Suppressor macrophage (primary cell): Measurements from ENCODE around the gene KCNQ2.

ENCODE experiments used
- DNase-seq, 4 experiments: peaks; one replicate each; pipeline ENCODE4 v3.0.0-alpha.2; 2020 to 2022

Gene KCNQ2

GRCh38 chr20:63417097-63417737 lies 55.2 kb downstream of the KCNQ2 start:
- DNase-seq = no peak

- no peak for DNase-seq
Observed at GRCh38 chr20:63416631-63417030, 55.8 kb downstream of the KCNQ2 start.

GRCh38 chr20:63415647-63416391 lies 56.6 kb downstream of the KCNQ2 start:
- DNase-seq = no peak

GRCh38 chr20:63414720-63415430 lies 57.6 kb downstream of the KCNQ2 start:
- DNase-seq = no peak

- DNase-seq = no peak
Observed at GRCh38 chr20:63413963-63414684, 58.3 kb downstream of the KCNQ2 start.

- DNase-seq = no peak
Observed at GRCh38 chr20:63413323-63413722, 59.1 kb downstream of the KCNQ2 start.

- no peak for DNase-seq
Observed at GRCh38 chr20:63412889-63413288, 59.6 kb downstream of the KCNQ2 start.

GRCh38 chr20:63411898-63412631 lies 60.4 kb downstream of the KCNQ2 start:
- no peak for DNase-seq

GRCh38 chr20:63411151-63411897 lies 61.1 kb downstream of the KCNQ2 start:
- no peak for DNase-seq

GRCh38 chr20:63409834-63410435 lies 62.5 kb downstream of the KCNQ2 start:
- DNase-seq = no peak

- no peak for DNase-seq
Observed at GRCh38 chr20:63409066-63409833, 63.2 kb downstream of the KCNQ2 start.

GRCh38 chr20:63408684-63409046 lies 63.8 kb downstream of the KCNQ2 start:
- DNase-seq = no peak

GRCh38 chr20:63407928-63408683 lies 64.3 kb downstream of the KCNQ2 start:
- no peak for DNase-seq

- DNase-seq = no peak
Observed at GRCh38 chr20:63406617-63407245, 65.7 kb downstream of the KCNQ2 start.

- no peak for DNase-seq
Observed at GRCh38 chr20:63406011-63406410, 66.4 kb downstream of the KCNQ2 start.

- no peak for DNase-seq
Observed at GRCh38 chr20:63405102-63405730, 67.2 kb downstream of the KCNQ2 start.

- DNase-seq = no peak
Observed at GRCh38 chr20:63404129-63405085, 68.0 kb downstream of the KCNQ2 start.
